ENCODE data around the gene AGTRAP.

AGTRAP gene

DNA sequence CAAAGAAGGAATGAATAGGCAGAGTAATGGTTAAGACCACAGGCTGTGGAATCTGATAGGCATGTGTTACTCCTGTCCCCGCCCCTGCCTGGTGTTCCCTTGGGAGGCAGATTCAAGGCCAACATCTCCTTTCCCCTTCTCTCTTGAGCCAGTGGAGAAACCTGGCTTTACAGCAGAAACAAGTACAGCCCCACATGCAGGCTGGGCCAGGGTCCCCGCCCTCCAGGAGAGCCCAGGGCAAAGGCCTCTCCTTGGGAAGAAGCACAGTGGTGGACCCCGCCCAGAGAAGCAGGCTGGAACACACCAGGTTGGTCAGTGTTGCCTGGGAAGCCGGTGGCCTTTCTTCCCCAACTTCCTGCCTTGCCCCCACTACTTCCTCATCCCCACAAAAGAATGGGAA is 32.9 kb downstream of the AGTRAP start:
- no peak for TF ChIP-seq TAF1 (IDR thresholded peaks at IDR 0.05; ENCODE audit: borderline replicate concordance, insufficient read depth, low read length)
- no peak for TF ChIP-seq SIN3A (IDR thresholded peaks at IDR 0.05; ENCODE audit: borderline replicate concordance, insufficient read depth, low read length)
- TF ChIP-seq, protein P1, sequence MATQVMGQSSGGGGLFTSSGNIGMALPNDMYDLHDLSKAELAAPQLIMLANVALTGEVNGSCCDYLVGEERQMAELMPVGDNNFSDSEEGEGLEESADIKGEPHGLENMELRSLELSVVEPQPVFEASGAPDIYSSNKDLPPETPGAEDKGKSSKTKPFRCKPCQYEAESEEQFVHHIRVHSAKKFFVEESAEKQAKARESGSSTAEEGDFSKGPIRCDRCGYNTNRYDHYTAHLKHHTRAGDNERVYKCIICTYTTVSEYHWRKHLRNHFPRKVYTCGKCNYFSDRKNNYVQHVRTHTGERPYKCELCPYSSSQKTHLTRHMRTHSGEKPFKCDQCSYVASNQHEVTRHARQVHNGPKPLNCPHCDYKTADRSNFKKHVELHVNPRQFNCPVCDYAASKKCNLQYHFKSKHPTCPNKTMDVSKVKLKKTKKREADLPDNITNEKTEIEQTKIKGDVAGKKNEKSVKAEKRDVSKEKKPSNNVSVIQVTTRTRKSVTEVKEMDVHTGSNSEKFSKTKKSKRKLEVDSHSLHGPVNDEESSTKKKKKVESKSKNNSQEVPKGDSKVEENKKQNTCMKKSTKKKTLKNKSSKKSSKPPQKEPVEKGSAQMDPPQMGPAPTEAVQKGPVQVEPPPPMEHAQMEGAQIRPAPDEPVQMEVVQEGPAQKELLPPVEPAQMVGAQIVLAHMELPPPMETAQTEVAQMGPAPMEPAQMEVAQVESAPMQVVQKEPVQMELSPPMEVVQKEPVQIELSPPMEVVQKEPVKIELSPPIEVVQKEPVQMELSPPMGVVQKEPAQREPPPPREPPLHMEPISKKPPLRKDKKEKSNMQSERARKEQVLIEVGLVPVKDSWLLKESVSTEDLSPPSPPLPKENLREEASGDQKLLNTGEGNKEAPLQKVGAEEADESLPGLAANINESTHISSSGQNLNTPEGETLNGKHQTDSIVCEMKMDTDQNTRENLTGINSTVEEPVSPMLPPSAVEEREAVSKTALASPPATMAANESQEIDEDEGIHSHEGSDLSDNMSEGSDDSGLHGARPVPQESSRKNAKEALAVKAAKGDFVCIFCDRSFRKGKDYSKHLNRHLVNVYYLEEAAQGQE (IDR thresholded peaks at IDR 0.05; ENCODE audit: insufficient read depth in 1 of 2, low read depth in 2 of 2, low read length in 2 of 2), result no peak
- no peak for TF ChIP-seq POLR2AphosphoS5 (IDR thresholded peaks at IDR 0.05; ENCODE audit: low read depth, low read length)
- no peak for TF ChIP-seq FOXP2 (optimal IDR thresholded peaks at IDR 0.05; ENCODE audit: borderline replicate concordance, extremely low read depth, extremely low read length, insufficient read depth)

DNA sequence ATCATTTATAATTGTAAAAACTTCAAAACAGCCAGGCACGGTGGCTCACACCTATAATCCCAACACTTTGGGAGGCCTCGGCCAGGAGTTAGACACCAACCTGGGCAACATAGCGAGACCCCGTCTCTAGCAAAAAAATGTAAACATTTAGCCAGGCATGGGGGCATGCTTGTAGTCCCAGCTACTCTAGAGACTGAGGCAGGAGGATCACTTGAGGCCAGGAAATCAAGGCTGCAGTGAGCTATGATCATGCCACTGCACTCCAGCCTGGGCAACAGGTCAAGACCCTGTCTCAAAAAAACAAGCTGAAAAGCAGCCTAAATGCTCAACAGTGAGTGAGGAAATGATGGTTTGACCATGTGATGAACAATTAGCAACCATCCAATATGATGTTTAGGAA is 33.3 kb downstream of the AGTRAP start:
- TF ChIP-seq SIN3A (IDR thresholded peaks at IDR 0.05; ENCODE audit: borderline replicate concordance, insufficient read depth, low read length) (no peak), POLR2AphosphoS5 (IDR thresholded peaks at IDR 0.05; ENCODE audit: low read depth, low read length) (no peak), TAF1 (IDR thresholded peaks at IDR 0.05; ENCODE audit: borderline replicate concordance, insufficient read depth, low read length) (no peak), FOXP2 (optimal IDR thresholded peaks at IDR 0.05; ENCODE audit: borderline replicate concordance, extremely low read depth, extremely low read length, insufficient read depth) (no peak)
- TF ChIP-seq, protein P1 (IDR thresholded peaks at IDR 0.05; ENCODE audit: insufficient read depth in 1 of 2, low read depth in 2 of 2, low read length in 2 of 2), result no peak

DNA sequence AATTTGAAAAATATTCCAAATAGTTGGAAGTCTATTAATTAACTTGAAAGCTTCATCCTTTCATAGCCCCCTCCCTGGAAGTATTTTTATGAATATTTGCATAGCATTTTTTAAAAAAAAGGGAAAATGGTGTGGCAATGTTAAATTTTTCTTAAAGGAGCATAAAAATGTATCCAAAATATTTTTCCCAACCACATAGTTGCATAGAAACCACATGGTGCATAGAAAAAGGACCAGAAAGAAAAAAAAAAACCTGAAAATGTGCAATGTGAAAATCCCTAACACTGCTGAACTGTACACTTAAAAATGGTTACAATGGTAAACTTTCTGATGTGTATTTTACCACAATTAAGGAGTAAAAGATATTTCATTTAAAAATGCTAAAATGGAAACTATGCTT is 34.1 kb downstream of the AGTRAP start:
- TF ChIP-seq SIN3A (IDR thresholded peaks at IDR 0.05; ENCODE audit: borderline replicate concordance, insufficient read depth, low read length) (no peak), FOXP2 (optimal IDR thresholded peaks at IDR 0.05; ENCODE audit: borderline replicate concordance, extremely low read depth, extremely low read length, insufficient read depth) (no peak), POLR2AphosphoS5 (IDR thresholded peaks at IDR 0.05; ENCODE audit: low read depth, low read length) (no peak), TAF1 (IDR thresholded peaks at IDR 0.05; ENCODE audit: borderline replicate concordance, insufficient read depth, low read length) (no peak)
- TF ChIP-seq, protein P1 (IDR thresholded peaks at IDR 0.05; ENCODE audit: insufficient read depth in 1 of 2, low read depth in 2 of 2, low read length in 2 of 2), result no peak

DNA sequence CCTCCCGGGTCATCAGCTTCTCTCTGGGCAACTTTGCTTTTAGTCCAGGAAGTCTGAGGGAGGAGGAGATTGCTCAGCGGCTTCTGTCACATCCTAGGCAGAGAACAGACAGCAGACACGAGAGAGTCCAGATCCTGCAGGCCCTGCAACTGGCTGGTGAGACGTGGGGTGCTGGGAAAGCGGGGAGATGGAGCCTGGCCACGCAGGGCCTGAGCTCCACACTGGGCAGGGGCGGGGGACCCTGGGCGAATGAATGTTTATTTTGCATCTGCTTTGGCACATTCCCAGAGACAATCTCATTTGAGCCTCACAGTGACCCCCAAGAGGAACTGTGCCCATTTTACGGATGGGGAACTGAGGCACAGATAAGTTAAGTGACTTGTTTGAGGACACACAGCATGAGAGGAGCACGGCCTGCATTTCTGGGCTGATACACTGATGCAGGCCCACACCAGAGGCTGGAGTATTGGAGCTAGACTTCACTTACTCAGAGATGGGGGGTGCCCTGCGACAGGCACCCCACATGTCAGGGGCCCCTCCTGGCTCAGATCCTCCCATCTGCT is 35.6 kb downstream of the AGTRAP start:
- TF ChIP-seq, protein P1 (IDR thresholded peaks at IDR 0.05; ENCODE audit: insufficient read depth in 1 of 2, low read depth in 2 of 2, low read length in 2 of 2), result no peak
- TF ChIP-seq FOXP2 (optimal IDR thresholded peaks at IDR 0.05; ENCODE audit: borderline replicate concordance, extremely low read depth, extremely low read length, insufficient read depth) (no peak), POLR2AphosphoS5 (IDR thresholded peaks at IDR 0.05; ENCODE audit: low read depth, low read length) (no peak), SIN3A (IDR thresholded peaks at IDR 0.05; ENCODE audit: borderline replicate concordance, insufficient read depth, low read length) (no peak), TAF1 (IDR thresholded peaks at IDR 0.05; ENCODE audit: borderline replicate concordance, insufficient read depth, low read length) (no peak)

Data from PFSK-1 (cell line).